Stimulated activated naive CD8-positive, alpha-beta T cell treated with anti-CD3 and anti-CD28 coated beads, Interleukin-15, Interleukin-2, amounts not matched to agents 100 ng/mL and 50 ng/mL, for 24 hours (primary cell): ENCODE results near the gene CPXM2.

Experiments
- H3K27ac Mint-ChIP-seq: one replicate; pipeline ENCODE4 v1.8.0; 2021; ENCODE audit warnings: mild to moderate bottlenecking, mixed read lengths
- H3K27me3 Mint-ChIP-seq: one replicate; pipeline ENCODE4 v1.8.0; 2021; ENCODE audit warnings: mixed read lengths
- H3K36me3 Mint-ChIP-seq: one replicate; pipeline ENCODE4 v1.8.0; 2021; ENCODE audit warnings: low read depth, mixed read lengths
- H3K4me1 Mint-ChIP-seq: one replicate; pipeline ENCODE4 v1.8.0; 2021; ENCODE audit warnings: low read depth, mixed read lengths
- H3K4me3 Mint-ChIP-seq: one replicate; pipeline ENCODE4 v1.8.0; 2021; ENCODE audit warnings: mild to moderate bottlenecking, mixed read lengths
- H3K9me3 Mint-ChIP-seq: one replicate; pipeline ENCODE4 v1.8.0; 2021; ENCODE audit warnings: mixed read lengths

CPXM2 gene

DNA sequence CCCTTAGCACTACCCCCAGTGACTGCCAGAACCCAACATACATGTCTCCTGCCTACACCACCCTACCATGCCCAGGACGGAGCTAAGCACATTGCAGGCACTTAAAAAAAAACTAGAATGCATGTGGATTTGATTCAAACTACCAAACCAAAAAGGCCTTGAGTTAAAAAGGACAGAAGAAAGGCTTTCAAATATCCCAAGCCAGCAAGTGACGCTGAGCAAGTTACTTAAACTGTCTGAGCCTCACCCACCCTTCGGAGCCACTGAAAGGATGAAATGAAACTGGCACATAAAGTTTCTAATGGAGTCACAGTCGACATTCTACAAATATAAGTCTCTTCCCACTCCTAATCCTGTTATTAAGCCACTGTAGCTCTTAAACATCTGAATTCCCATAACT, 1.8 kb downstream of the CPXM2 start:
- H3K4me3 Mint-ChIP-seq = no peak overlapping the region
- peaks cover 24% of the 10 kb centered on the region for H3K27me3 Mint-ChIP-seq
- no peaks in the 10 kb centered on the region for H3K9me3 Mint-ChIP-seq
- H3K36me3 Mint-ChIP-seq = no peaks in the 10 kb centered on the region
- no peak overlapping the region for H3K27ac Mint-ChIP-seq
- H3K4me1 Mint-ChIP-seq = no peaks in the 10 kb centered on the region

GRCh38 chr10:123888751-123889150, 2.9 kb downstream of the CPXM2 start:
- H3K27ac Mint-ChIP-seq = no peak overlapping the region
- H3K27me3 Mint-ChIP-seq = peaks cover 16% of the 10 kb centered on the region
- no peaks in the 10 kb centered on the region for H3K36me3 Mint-ChIP-seq
- H3K4me1 Mint-ChIP-seq = no peaks in the 10 kb centered on the region
- no peak overlapping the region for H3K4me3 Mint-ChIP-seq
- H3K9me3 Mint-ChIP-seq = no peaks in the 10 kb centered on the region

GRCh38 chr10:123888256-123888655, 3.4 kb downstream of the CPXM2 start:
- Mint-ChIP-seq H3K27ac (no peak overlapping the region), H3K9me3 (no peaks in the 10 kb centered on the region), H3K27me3 (peaks cover 16% of the 10 kb centered on the region), H3K4me1 (no peaks in the 10 kb centered on the region), H3K36me3 (no peaks in the 10 kb centered on the region), H3K4me3 (no peak overlapping the region)

DNA sequence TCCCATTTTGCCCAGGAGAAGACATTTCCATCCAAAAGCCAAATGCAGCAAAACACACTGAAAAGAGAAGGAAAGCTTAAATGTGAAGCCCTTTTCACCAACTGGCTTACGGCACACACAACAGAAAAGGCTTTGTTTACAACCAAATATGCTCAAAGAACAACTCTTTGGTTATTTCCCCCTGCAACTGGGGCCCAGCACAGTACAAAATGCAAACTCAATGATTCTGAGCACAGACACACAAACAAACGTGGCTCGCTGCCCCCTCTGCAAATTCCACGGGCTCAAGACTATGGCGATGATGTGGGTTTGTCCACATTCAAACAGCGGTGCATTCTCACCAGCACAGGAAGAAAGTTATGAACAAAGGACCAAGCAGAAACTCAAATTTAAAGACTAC, 5.3 kb downstream of the CPXM2 start:
- Mint-ChIP-seq H3K4me1 (no peaks in the 10 kb centered on the region), H3K4me3 (no peak overlapping the region), H3K36me3 (no peaks in the 10 kb centered on the region), H3K9me3 (no peaks in the 10 kb centered on the region), H3K27me3 (peaks cover 16% of the 10 kb centered on the region), H3K27ac (no peak overlapping the region)

GRCh38 chr10:123885406-123886170, 6.0 kb downstream of the CPXM2 start:
- Mint-ChIP-seq H3K27me3 (peaks cover 11% of the 10 kb centered on the region), H3K36me3 (no peaks in the 10 kb centered on the region), H3K27ac (no peak overlapping the region), H3K9me3 (no peaks in the 10 kb centered on the region), H3K4me3 (no peak overlapping the region), H3K4me1 (no peaks in the 10 kb centered on the region)

- Mint-ChIP-seq H3K4me1 (no peaks in the 10 kb centered on the region), H3K9me3 (no peaks in the 10 kb centered on the region)
Observed at GRCh38 chr10:123884907-123885381, 6.7 kb downstream of the CPXM2 start.

DNA sequence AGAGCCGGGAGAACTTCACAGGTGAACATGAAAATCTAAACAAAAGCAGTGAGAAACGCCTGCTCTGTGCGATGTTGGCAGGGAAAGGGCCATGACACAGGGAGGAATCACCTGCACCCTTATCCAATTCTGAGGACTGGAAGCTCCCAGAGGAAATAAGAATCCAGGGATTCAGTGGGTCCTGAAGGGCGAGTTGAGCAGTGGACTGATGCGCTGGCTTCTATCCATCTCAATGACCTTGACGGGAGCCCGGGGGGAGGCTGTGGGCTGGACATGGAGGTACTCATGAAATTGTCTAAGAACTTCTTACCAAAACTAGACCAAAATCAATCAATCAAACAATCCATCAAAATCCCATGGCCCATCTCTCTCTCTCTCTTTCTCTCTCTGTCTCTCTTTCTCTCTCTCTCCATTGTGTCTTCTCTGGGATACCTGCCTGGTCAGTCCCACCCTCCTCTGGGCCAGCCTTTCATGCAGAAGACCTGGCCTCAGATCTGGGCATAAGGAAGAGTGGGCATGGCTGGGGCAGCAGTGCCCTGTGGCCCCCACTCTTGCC, 7.2 kb downstream of the CPXM2 start:
- Mint-ChIP-seq H3K9me3 (no peaks in the 10 kb centered on the region), H3K27me3 (no peaks in the 10 kb centered on the region), H3K36me3 (no peaks in the 10 kb centered on the region), H3K4me1 (no peaks in the 10 kb centered on the region), H3K27ac (no peak overlapping the region), H3K4me3 (no peak overlapping the region)

More at GRCh38 chr10:123884907-123885381, 6.7 kb downstream of the CPXM2 start:
- no peaks in the 10 kb centered on the region for H3K36me3 Mint-ChIP-seq
- no peak overlapping the region for H3K4me3 Mint-ChIP-seq
- peaks cover 5% of the 10 kb centered on the region for H3K27me3 Mint-ChIP-seq
- H3K27ac Mint-ChIP-seq = no peak overlapping the region

GRCh38 chr10:123883673-123884320, 7.8 kb downstream of the CPXM2 start:
- H3K27ac Mint-ChIP-seq = no peak overlapping the region
- H3K4me3 Mint-ChIP-seq = no peak overlapping the region
- H3K9me3 Mint-ChIP-seq = no peaks in the 10 kb centered on the region
- no peaks in the 10 kb centered on the region for H3K4me1 Mint-ChIP-seq
- no peaks in the 10 kb centered on the region for H3K27me3 Mint-ChIP-seq
- H3K36me3 Mint-ChIP-seq = no peaks in the 10 kb centered on the region

DNA sequence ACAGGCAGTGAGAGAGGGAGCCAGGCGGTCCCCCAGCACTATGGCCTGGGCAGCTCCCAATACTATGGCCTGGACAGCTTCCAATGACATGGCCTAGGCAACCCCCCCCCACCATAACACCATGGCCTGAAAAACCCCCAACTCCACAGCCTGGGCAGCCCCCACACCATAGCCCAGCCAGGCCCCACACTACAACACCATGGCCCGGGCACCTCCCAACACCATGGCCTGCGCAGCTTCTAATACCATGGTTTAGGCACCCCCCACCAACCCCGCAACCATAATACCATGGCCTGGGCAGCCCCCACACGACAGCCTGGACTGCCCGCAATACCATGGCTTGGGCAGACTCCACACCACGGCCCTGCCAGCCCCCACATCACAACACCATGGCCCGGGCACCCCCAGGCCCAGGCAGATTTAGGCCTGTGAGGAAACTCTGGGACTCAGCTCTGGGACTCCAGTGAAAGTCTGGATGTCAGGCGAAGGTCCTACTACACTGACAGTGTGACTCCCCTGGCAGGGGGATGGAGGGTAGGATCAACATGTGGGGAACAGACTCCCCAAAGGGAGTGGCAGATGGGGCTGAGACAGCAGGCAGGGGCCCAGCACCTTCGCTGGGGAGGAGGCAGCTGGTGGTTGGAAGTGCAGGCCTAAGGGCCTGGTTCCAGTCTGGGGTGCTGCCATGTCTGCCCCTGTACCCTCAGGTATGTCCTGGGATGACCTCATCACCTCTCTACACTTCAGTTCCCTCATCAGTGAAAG, 8.7 kb downstream of the CPXM2 start:
- Mint-ChIP-seq H3K27me3 (peaks cover 1% of the 10 kb centered on the region), H3K9me3 (no peaks in the 10 kb centered on the region), H3K4me1 (no peaks in the 10 kb centered on the region), H3K27ac (no peak overlapping the region), H3K36me3 (no peaks in the 10 kb centered on the region), H3K4me3 (no peak overlapping the region)

GRCh38 chr10:123882177-123882576, 9.4 kb downstream of the CPXM2 start:
- Mint-ChIP-seq H3K4me1 (no peaks in the 10 kb centered on the region), H3K9me3 (no peaks in the 10 kb centered on the region), H3K27ac (no peak overlapping the region), H3K36me3 (no peaks in the 10 kb centered on the region), H3K27me3 (peaks cover 3% of the 10 kb centered on the region), H3K4me3 (no peak overlapping the region)

DNA sequence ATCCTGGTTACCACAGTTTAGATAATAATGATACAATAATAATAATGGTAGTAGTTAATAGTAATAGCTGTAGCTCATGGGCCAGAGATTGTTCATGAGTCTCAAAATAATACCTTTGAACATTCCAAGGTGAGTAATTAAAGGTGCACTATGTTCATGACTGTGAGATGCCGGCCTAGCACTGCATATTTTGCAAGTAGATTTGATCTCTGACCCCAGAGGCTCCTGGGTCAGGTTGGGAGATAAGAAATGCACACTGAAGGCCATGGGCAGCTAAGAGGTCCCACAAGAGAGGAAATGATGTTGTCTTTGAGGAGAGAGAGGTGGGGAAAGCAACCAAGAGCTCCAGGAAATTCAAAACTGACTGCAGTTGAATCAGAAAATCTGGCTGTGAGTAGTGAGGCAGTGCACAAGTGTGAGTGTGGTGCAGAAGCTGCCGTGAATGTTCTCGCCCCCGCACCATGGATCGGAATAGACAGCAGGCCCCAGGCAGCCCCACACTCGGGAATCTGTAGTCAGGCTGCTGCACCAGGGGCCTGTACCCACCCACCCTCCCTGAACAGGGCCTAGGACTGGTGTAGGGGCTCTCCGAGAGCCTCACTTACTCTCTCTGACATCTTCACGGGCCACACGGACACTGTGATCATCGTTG, 11.9 kb downstream of the CPXM2 start:
- H3K27ac Mint-ChIP-seq = no peak overlapping the region
- H3K36me3 Mint-ChIP-seq = no peaks in the 10 kb centered on the region
- H3K9me3 Mint-ChIP-seq = no peaks in the 10 kb centered on the region
- H3K27me3 Mint-ChIP-seq = peaks cover 3% of the 10 kb centered on the region
- no peaks in the 10 kb centered on the region for H3K4me1 Mint-ChIP-seq
- no peak overlapping the region for H3K4me3 Mint-ChIP-seq

DNA sequence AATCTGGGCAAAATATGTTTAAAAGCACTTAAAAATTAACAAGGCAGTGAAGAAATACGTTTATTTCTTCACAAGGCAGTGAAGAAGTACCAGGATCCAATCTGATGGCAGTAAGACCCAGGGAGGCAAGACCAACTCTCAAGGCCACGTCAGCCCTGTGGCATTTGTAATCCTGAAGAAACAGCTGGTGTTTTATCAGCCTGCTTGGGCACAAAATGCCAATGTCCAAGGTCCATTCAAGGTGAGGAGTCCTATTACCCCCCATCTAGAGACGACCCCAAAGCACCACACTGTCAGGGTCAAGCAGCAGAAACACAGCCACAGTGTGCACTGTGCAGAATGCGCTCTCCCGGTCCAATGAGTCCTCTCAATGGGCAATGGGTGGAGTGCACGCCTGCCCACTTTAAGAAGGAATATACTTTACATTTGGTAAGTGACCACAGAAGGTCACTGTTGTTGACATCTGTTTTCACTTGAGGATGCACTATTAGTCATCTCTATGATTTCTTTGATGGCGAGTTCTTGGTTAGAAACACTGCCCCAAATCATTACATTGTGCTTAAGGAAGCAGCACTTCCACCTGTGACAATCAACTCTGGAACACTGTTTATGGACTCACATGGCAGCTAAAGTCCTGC, 12.8 kb downstream of the CPXM2 start:
- H3K9me3 Mint-ChIP-seq = no peaks in the 10 kb centered on the region
- H3K36me3 Mint-ChIP-seq = no peaks in the 10 kb centered on the region
- no peak overlapping the region for H3K27ac Mint-ChIP-seq
- H3K4me3 Mint-ChIP-seq = no peak overlapping the region
- H3K4me1 Mint-ChIP-seq = no peaks in the 10 kb centered on the region
- peaks cover 3% of the 10 kb centered on the region for H3K27me3 Mint-ChIP-seq

- H3K27ac Mint-ChIP-seq = no peak overlapping the region
- no peak overlapping the region for H3K4me3 Mint-ChIP-seq
- peaks cover 11% of the 10 kb centered on the region for H3K27me3 Mint-ChIP-seq
- H3K4me1 Mint-ChIP-seq = no peaks in the 10 kb centered on the region
- no peaks in the 10 kb centered on the region for H3K36me3 Mint-ChIP-seq
- peaks cover 4% of the 10 kb centered on the region for H3K9me3 Mint-ChIP-seq
Observed at GRCh38 chr10:123870260-123870659, 21.3 kb downstream of the CPXM2 start.

GRCh38 chr10:123869020-123869414, 22.6 kb downstream of the CPXM2 start:
- Mint-ChIP-seq H3K36me3 (no peaks in the 10 kb centered on the region), H3K4me1 (no peaks in the 10 kb centered on the region), H3K27me3 (peaks cover 11% of the 10 kb centered on the region)

More at GRCh38 chr10:123869020-123869414, 22.6 kb downstream of the CPXM2 start:
- Mint-ChIP-seq H3K4me3 (no peak overlapping the region), H3K27ac (no peak overlapping the region), H3K9me3 (peaks cover 4% of the 10 kb centered on the region)
